ENCODE results near the gene TTLL12. TPM values are rescaled to one million over a fixed set of nuclear protein-coding genes. Genes with fewer than 3 reads are reported as not detected.

The TTLL12 gene
- total and polyA plus RNA-seq, 2 donors (not counting 1 experiment from before 2014, with no cell fraction given) = 11.0 to 21.3 TPM

DNA sequence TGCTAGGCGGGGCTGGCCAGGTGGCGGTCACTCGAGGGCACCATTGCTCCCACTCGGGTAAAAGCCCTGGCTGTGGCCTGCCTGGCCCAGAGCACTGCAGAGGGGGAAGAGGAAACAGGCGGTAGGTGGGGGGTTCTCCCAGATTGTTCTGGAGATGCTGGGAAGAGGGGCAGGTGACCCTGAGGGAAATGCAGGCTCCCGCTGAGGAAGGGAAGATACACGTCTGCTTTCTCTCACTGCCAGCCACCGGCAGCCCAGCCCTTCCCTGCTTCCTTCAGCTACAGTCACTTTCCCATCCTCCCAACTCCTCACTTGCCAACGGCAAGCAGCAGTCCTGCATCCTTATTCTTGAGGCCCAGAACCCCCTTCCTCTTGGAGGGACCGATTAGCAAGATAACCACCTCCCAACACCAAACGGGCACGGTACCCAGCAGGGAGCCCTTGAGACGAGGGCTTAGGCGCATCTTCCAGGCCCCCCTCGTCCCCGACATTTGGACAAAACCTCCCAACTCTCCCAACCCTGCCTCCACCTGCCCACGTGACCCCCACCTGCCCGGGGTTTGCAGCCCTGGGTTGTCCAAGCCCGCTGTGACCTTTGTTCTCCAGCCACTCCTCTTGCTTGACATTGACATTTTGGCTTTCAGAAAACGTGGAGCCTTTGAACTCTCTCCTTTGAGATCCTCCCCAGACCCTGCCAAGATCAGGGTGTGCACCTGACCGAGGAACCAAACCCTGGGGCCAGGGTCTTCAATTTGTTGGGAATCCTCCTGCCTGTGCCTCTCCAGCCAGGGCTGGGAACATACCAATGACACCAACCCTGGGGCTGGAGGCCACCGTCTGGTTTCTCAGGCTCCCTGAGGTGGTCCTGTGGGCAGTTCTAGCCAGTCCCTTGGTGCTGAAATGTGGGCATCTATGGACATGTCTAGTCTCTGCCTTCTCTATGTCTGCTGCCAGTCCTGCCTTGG is 48.8 kb upstream of the TTLL12 start:
- ChIA-PET POLR2A (no interaction called here), CTCF (interaction anchor here (1.5 to 1.6 kb wide), 2 partner anchors 10 to 110 kb away, joined by 6 read pairs; no protein-coding TSS in a partner anchor)
- WGBS (ENCODE audit: insufficient coverage) = 82% methylated on average over 22 of the region's 22 CpGs
- no peak overlapping the region for H3K27ac ChIP-seq (ENCODE audit: low read length in 2 of 2)
- DNase-seq (no peak), ATAC-seq (ENCODE audit: low read depth) (no peak)
- Mint-ChIP-seq H3K4me1 (peaks cover 4% of the 10 kb centered on the region), H3K4me3 (no peak overlapping the region), H3K27me3 (peaks cover 12% of the 10 kb centered on the region), H3K9me3 (ENCODE audit: insufficient read depth) (no peaks in the 10 kb centered on the region), H3K27ac (no peak overlapping the region)
- peaks cover 4 to 7% of the 10 kb centered on the region in 2 donors for H3K4me1 ChIP-seq (ENCODE audit: control insufficient read depth in 2 of 2, insufficient read depth in 2 of 2, low read length in 2 of 2)
- no peaks in the 10 kb centered on the region for H3K79me2 ChIP-seq (ENCODE audit: control insufficient read depth, insufficient read depth, low read length)
- H3K4me3 ChIP-seq (ENCODE audit: control extremely low read depth in 1 of 5, extremely low read depth in 1 of 5, insufficient read depth in 1 of 5, low read depth in 2 of 5, low read length in 4 of 5) = no peak overlapping the region
- no peaks in the 10 kb centered on the region for H3K36me3 ChIP-seq (replicated peaks in 1 of 2; ENCODE audit: control extremely low read depth in 1 of 2, control insufficient read depth in 1 of 2, extremely low read depth in 1 of 2, insufficient read depth in 2 of 2, low read length in 1 of 2)
- H2AFZ ChIP-seq (ENCODE audit: insufficient read depth, low read depth, low read length, poor library complexity, severe bottlenecking) = no peak overlapping the region
- no peaks in the 10 kb centered on the region for H4K20me1 ChIP-seq (ENCODE audit: control insufficient read depth, insufficient read depth, low read length, poor library complexity, severe bottlenecking)
- TF ChIP-seq EZH2 (IDR thresholded peaks at IDR 0.05; ENCODE audit: borderline replicate concordance, insufficient read depth, low read depth, low read length, poor library complexity, severe bottlenecking) = no peak
- TF ChIP-seq, protein P1, sequence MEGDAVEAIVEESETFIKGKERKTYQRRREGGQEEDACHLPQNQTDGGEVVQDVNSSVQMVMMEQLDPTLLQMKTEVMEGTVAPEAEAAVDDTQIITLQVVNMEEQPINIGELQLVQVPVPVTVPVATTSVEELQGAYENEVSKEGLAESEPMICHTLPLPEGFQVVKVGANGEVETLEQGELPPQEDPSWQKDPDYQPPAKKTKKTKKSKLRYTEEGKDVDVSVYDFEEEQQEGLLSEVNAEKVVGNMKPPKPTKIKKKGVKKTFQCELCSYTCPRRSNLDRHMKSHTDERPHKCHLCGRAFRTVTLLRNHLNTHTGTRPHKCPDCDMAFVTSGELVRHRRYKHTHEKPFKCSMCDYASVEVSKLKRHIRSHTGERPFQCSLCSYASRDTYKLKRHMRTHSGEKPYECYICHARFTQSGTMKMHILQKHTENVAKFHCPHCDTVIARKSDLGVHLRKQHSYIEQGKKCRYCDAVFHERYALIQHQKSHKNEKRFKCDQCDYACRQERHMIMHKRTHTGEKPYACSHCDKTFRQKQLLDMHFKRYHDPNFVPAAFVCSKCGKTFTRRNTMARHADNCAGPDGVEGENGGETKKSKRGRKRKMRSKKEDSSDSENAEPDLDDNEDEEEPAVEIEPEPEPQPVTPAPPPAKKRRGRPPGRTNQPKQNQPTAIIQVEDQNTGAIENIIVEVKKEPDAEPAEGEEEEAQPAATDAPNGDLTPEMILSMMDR (IDR thresholded peaks at IDR 0.05) = no peak
- H3K9ac ChIP-seq (ENCODE audit: low read length) = no peak overlapping the region
- intact Hi-C loops (cut with micrococcal nuclease) = no loop called here
- no peak overlapping the region for H3K4me2 ChIP-seq (replicated peaks; ENCODE audit: low read depth, low read length, poor library complexity, severe bottlenecking)
- H3K9me3 ChIP-seq (ENCODE audit: control extremely low read depth in 1 of 3, control insufficient read depth in 2 of 3, insufficient read depth in 1 of 3, low read length in 2 of 3) = no peaks in the 10 kb centered on the region
- H3K27me3 ChIP-seq (replicated peaks in 1 of 4; ENCODE audit: control extremely low read depth in 1 of 4, control insufficient read depth in 3 of 4, insufficient read depth in 4 of 4, low read length in 3 of 4) = peaks cover 0 to 12% (median 0%) of the 10 kb centered on the region in 4 experiments

Measured in B cell (primary cell).